Activated T-cell treated with anti-CD3 and anti-CD28 coated beads, Interleukin-2, amount 50 U/mL, for 48 hours (primary cell): Measurements from ENCODE around the gene PPP2R5C.
"Not testable (repeated sequence)": the region's sequence is repeated elsewhere in the genome, so short reads cannot be mapped to it uniquely, and the experiment has no call there.

ENCODE experiments used
- DNase-seq, 2 experiments: peaks; one replicate each; pipeline ENCODE4 v3.0.0-alpha.2; 2020

The PPP2R5C gene

GRCh38 chr14:101727611-101728366, 33.7 kb upstream of the PPP2R5C start:
- peak in 1 of 2 experiments; percentile 4 for DNase-seq

GRCh38 chr14:101728367-101728742, 33.2 kb upstream of the PPP2R5C start:
- DNase-seq: peak in 1 of 2 experiments; percentile 10

GRCh38 chr14:101729382-101729781, 32.1 kb upstream of the PPP2R5C start:
- no peak for DNase-seq

- DNase-seq: peak in 1 of 2 experiments; percentile 6
Observed at GRCh38 chr14:101730157-101730556, 31.4 kb upstream of the PPP2R5C start.

GRCh38 chr14:101730626-101731186, 30.8 kb upstream of the PPP2R5C start:
- peak in 1 of 2 experiments; percentile 17 for DNase-seq

- peak; percentile 87 to 89 for DNase-seq
Observed at GRCh38 chr14:101731187-101732080, 30.1 kb upstream of the PPP2R5C start.

GRCh38 chr14:101732118-101732517, 29.4 kb upstream of the PPP2R5C start:
- no peak for DNase-seq

GRCh38 chr14:101733211-101733610, 28.3 kb upstream of the PPP2R5C start:
- peak in 1 of 2 experiments; percentile 18 for DNase-seq

- peak in 1 of 2 experiments; percentile 17 for DNase-seq
Observed at GRCh38 chr14:101734246-101734847, 27.2 kb upstream of the PPP2R5C start.

GRCh38 chr14:101735453-101735852, 26.1 kb upstream of the PPP2R5C start:
- DNase-seq: no peak

- peak in 1 of 2 experiments; percentile 8 for DNase-seq
Observed at GRCh38 chr14:101736071-101736470, 25.4 kb upstream of the PPP2R5C start.

- DNase-seq: peak in 1 of 2 experiments; percentile 4
Observed at GRCh38 chr14:101736585-101736984, 24.9 kb upstream of the PPP2R5C start.

- DNase-seq: peak in 1 of 2 experiments; percentile 41
Observed at GRCh38 chr14:101737414-101738339, 23.8 kb upstream of the PPP2R5C start.

GRCh38 chr14:101738703-101739320, 22.7 kb upstream of the PPP2R5C start:
- no peak for DNase-seq

- peak in 1 of 2 experiments; percentile 11 for DNase-seq
Observed at GRCh38 chr14:101739446-101740141, 21.9 kb upstream of the PPP2R5C start.

- DNase-seq: peak in 1 of 2 experiments; percentile 12
Observed at GRCh38 chr14:101740981-101741380, 20.5 kb upstream of the PPP2R5C start.

GRCh38 chr14:101743701-101744100, 17.8 kb upstream of the PPP2R5C start:
- DNase-seq: no peak

- DNase-seq: not testable (repeated sequence)
Observed at GRCh38 chr14:101744382-101744781, 17.1 kb upstream of the PPP2R5C start.

GRCh38 chr14:101749756-101750155, 11.8 kb upstream of the PPP2R5C start:
- DNase-seq: not testable (repeated sequence)

GRCh38 chr14:101754893-101755292, 6.6 kb upstream of the PPP2R5C start:
- DNase-seq: no peak
